Gastrocnemius medialis (tissue), 4 donors: ENCODE results near the gene SMARCD2. TPM values are rescaled to one million over a fixed set of nuclear protein-coding genes. Genes with fewer than 3 reads are reported as not detected.
"Not testable (repeated sequence)": the region's sequence is repeated elsewhere in the genome, so short reads cannot be mapped to it uniquely, and the experiment has no call there.

Experiments used
- ATAC-seq, 2 donors: fragments of 150-250 bp; one replicate each; pipeline ENCODE4 v1.9.1; 2016
- DNase-seq, 2 donors: peaks; one replicate each; pipeline ENCODE4 v3.0.0-alpha.2; 2019
- H3K27ac ChIP-seq, 4 donors: fragments of 200-600 bp; sonication (generic); 1 replicate in 1 of 4; 2 replicates in 3 of 4; pipeline ENCODE4 v1.5.1; 2016 to 2018; ENCODE audit warnings: mild to moderate bottlenecking in 2 of 4, moderate library complexity in 1 of 4
- H3K27me3 ChIP-seq, 3 donors: fragments of 200-600 bp; sonication (generic) in 2 of 3; 1 replicate in 1 of 3; 2 replicates in 2 of 3; pipeline versions ENCODE4 v1.5.1 to v1.6.0; 2016 to 2019; ENCODE audit warnings: mild to moderate bottlenecking in 1 of 3, moderate library complexity in 1 of 3
- H3K36me3 ChIP-seq, 2 donors: fragments of 200-600 bp; sonication (generic) in 1 of 2; one replicate each; pipeline ENCODE4 v1.5.1; 2017 to 2018
- H3K4me1 ChIP-seq, 2 donors: fragments of 200-600 bp; sonication (generic) in 1 of 2; one replicate each; pipeline ENCODE4 v1.5.1; 2016 to 2017; ENCODE audit warnings: mild to moderate bottlenecking in 2 of 2
- H3K4me3 ChIP-seq, 4 donors: fragments of 200-600 bp; sonication (generic) in 3 of 4; 1 replicate in 1 of 4; 2 replicates in 3 of 4; pipeline ENCODE4 v1.5.1; 2016 to 2019; ENCODE audit warnings: mild to moderate bottlenecking in 2 of 4
- H3K9me3 ChIP-seq, 3 donors: fragments of 200-600 bp; sonication (generic) in 2 of 3; 1 replicate in 1 of 3; 2 replicates in 2 of 3; pipeline ENCODE4 v1.5.1; 2016 to 2019
- CTCF ChIP-seq, 5 experiments: fragments of 450-650 bp in 3 of 5; fragments of 200-600 bp in 2 of 5; sonication (generic) in 2 of 5; IDR thresholded peaks in 4 of 5; conservative IDR thresholded peaks in 1 of 5; 1 replicate in 4 of 5; 2 replicates in 1 of 5; pipeline ENCODE4 v1.5.1; 2016 to 2019; ENCODE audit warnings: antibody characterized with exemption in 5 of 5, mild to moderate bottlenecking in 3 of 5, moderate library complexity in 3 of 5
- POLR2A ChIP-seq, 2 donors: fragments of 450-650 bp; IDR thresholded peaks; one replicate each; pipeline ENCODE4 v1.6.1; 2017; ENCODE audit warnings: antibody characterized with exemption in 2 of 2, mild to moderate bottlenecking in 2 of 2, moderate library complexity in 2 of 2
- in situ Hi-C, 4 donors: fragments of 200-750 bp; cut with MboI; loops; one replicate each; pipeline versions ENCODE4 v1.15.0 to v1.8.0; 2017; ENCODE audit warnings: low sequenced_read_pairs in 4 of 4
- intact Hi-C: fragments of 100-400 bp; cut with DNase I; formaldehyde crosslinking; loops from one replicate; pipeline ENCODE4 v1.15.1; 2023; ENCODE audit warnings: low total_unique reads
- total RNA-seq, 4 donors: library from RNA; depleted of rRNA; stranded (reverse); fragments of >200 nt; gene quantifications; one replicate each; pipeline versions ENCODE4 v1.1.0 to v1.2.3, GENCODE V29; 2016

SMARCD2 gene
- total RNA-seq, 4 donors from 2014 or later, result 30.2 to 64.3 (median 44.9) TPM

GRCh38 chr17:63859257-63859656, 16.8 kb upstream of the SMARCD2 start:
- Histone ChIP-seq H3K4me1 (no peaks in the 10 kb centered on the region), H3K36me3 (no peaks in the 10 kb centered on the region), H3K27me3 (no peaks in the 10 kb centered on the region), H3K4me3 (no peak overlapping the region), H3K9me3 (no peaks in the 10 kb centered on the region), H3K27ac (no peak overlapping the region)
- TF ChIP-seq CTCF (IDR thresholded peaks at IDR 0.05 in 4 of 5, conservative IDR thresholded peaks at IDR 0.05 in 1 of 5) (no peak), POLR2A (IDR thresholded peaks at IDR 0.05) (no peak)
- ATAC-seq (no peak), DNase-seq (no peak)
- in situ Hi-C loops (no loop called here), intact Hi-C loops (no loop called here)

GRCh38 chr17:63856425-63856824, 13.9 kb upstream of the SMARCD2 start:
- intact Hi-C loops, ATAC-seq, H3K36me3 ChIP-seq, H3K4me1 ChIP-seq, H3K27ac ChIP-seq, in situ Hi-C loops, DNase-seq, H3K4me3 ChIP-seq, H3K27me3 ChIP-seq, H3K9me3 ChIP-seq: not testable (repeated sequence)

- Histone ChIP-seq H3K4me3 (no peak overlapping the region), H3K36me3 (no peaks in the 10 kb centered on the region), H3K27ac (no peak overlapping the region), H3K27me3 (no peaks in the 10 kb centered on the region), H3K4me1 (no peaks in the 10 kb centered on the region), H3K9me3 (no peaks in the 10 kb centered on the region)
- in situ Hi-C loops, result no loop called here
- DNase-seq (no peak), ATAC-seq (no peak)
- TF ChIP-seq CTCF (IDR thresholded peaks at IDR 0.05 in 4 of 5, conservative IDR thresholded peaks at IDR 0.05 in 1 of 5) (no peak), POLR2A (IDR thresholded peaks at IDR 0.05) (no peak)
- intact Hi-C loops, result no loop called here
Measured at GRCh38 chr17:63855185-63855584, 12.7 kb upstream of the SMARCD2 start.

GRCh38 chr17:63854709-63855108, 12.2 kb upstream of the SMARCD2 start:
- H3K27me3 ChIP-seq, result no peaks in the 10 kb centered on the region
- H3K9me3 ChIP-seq, result no peaks in the 10 kb centered on the region
- H3K27ac ChIP-seq, result no peak overlapping the region
- intact Hi-C loops, result no loop called here
- in situ Hi-C loops, result no loop called here
- H3K4me1 ChIP-seq, result no peaks in the 10 kb centered on the region
- TF ChIP-seq POLR2A (IDR thresholded peaks at IDR 0.05), result no peak
- no peak for TF ChIP-seq CTCF (IDR thresholded peaks at IDR 0.05 in 4 of 5, conservative IDR thresholded peaks at IDR 0.05 in 1 of 5)
- H3K36me3 ChIP-seq, result no peaks in the 10 kb centered on the region
- ATAC-seq, result no peak
- H3K4me3 ChIP-seq, result no peak overlapping the region
- DNase-seq, result no peak

- intact Hi-C loops (no loop called here), in situ Hi-C loops (no loop called here)
- Histone ChIP-seq H3K27me3 (no peaks in the 10 kb centered on the region), H3K4me1 (peaks cover 3 to 5% of the 10 kb centered on the region in 2 donors), H3K9me3 (no peaks in the 10 kb centered on the region), H3K36me3 (no peaks in the 10 kb centered on the region), H3K27ac (no peak overlapping the region), H3K4me3 (no peak overlapping the region)
- no peak for DNase-seq
- TF ChIP-seq CTCF (IDR thresholded peaks at IDR 0.05 in 4 of 5, conservative IDR thresholded peaks at IDR 0.05 in 1 of 5), result no peak
- ATAC-seq, result no peak
Measured at GRCh38 chr17:63853260-63853659, 10.8 kb upstream of the SMARCD2 start.
